GM18867 (cell line): Measurements from ENCODE around the gene PRSS53.

ENCODE experiments used
- ATAC-seq: cut with Tn5 transposase; IDR thresholded peaks from one replicate; pipeline ENCODE4 v1.9.1; 2021; ENCODE audit warnings: mild to moderate bottlenecking, moderate library complexity; ENCODE audit not compliant: unreplicated experiment

PRSS53 gene

GRCh38 chr16:31055613-31056012 is 33.1 kb downstream of the PRSS53 start:
- ATAC-seq, result no peak

GRCh38 chr16:31052114-31052513 is 36.6 kb downstream of the PRSS53 start:
- ATAC-seq, result no peak

- ATAC-seq, result no peak
Observed at GRCh38 chr16:31050280-31051030, 38.3 kb downstream of the PRSS53 start.

- no peak for ATAC-seq
Observed at GRCh38 chr16:31043898-31044481, 44.8 kb downstream of the PRSS53 start.

- ATAC-seq, result no peak
Observed at GRCh38 chr16:31043352-31043751, 45.4 kb downstream of the PRSS53 start.

- no peak for ATAC-seq
Observed at GRCh38 chr16:31042866-31043265, 45.9 kb downstream of the PRSS53 start.

GRCh38 chr16:31038993-31039392 is 49.8 kb downstream of the PRSS53 start:
- ATAC-seq, result no peak

GRCh38 chr16:31036691-31037090 is 52.1 kb downstream of the PRSS53 start:
- no peak for ATAC-seq

- peak; percentile 37 for ATAC-seq
Observed at GRCh38 chr16:31033709-31034492, 54.8 kb downstream of the PRSS53 start.
